ENCODE results near the gene HSPG2. TPM values are rescaled to one million over a fixed set of nuclear protein-coding genes. Genes with fewer than 3 reads are reported as not detected.

Gene HSPG2
- total and polyA plus RNA-seq, 9 of the 15 experiments (the other 6 are each of a cell fraction or from before 2014, with no cell fraction given), result 0.14 to 160 (median 15.7) TPM

GRCh38 chr1:21903638-21904453 lies 33.3 kb downstream of the HSPG2 start (continued):
- no peak for TF ChIP-seq ZSCAN29 (IDR thresholded peaks at IDR 0.05)
- no peak for TF ChIP-seq ARNT (IDR thresholded peaks at IDR 0.05)
- TF ChIP-seq ZNF41 (CRISPR knock-in tag; conservative IDR thresholded peaks at IDR 0.05), result no peak
- TF ChIP-seq FOSL1 (tag; conservative IDR thresholded peaks at IDR 0.05), result no peak
- no peak for TF ChIP-seq ZNF696 (CRISPR knock-in tag; conservative IDR thresholded peaks at IDR 0.05)
- no peak for TF ChIP-seq FOXP1 (CRISPR knock-in tag; IDR thresholded peaks at IDR 0.05)
- 0 out of 2 replicates have a peak, but pooled peaks have one; percentile 1 for TF ChIP-seq MTA2 (IDR thresholded peaks at IDR 0.05; ENCODE audit: low read depth)
- TF ChIP-seq NFIX (CRISPR knock-in tag; IDR thresholded peaks at IDR 0.05; ENCODE audit: low read depth), result no peak
- TF ChIP-seq ZNF133 (CRISPR knock-in tag; IDR thresholded peaks at IDR 0.05), result no peak
- TF ChIP-seq RBM14 (IDR thresholded peaks at IDR 0.05; ENCODE audit: borderline replicate concordance, insufficient read depth, low read depth, low read length), result no peak
- no peak for TF ChIP-seq ZBTB9 (CRISPR knock-in tag; IDR thresholded peaks at IDR 0.05)
- TF ChIP-seq TCF7 (IDR thresholded peaks at IDR 0.05; ENCODE audit: borderline replicate concordance), result no peak
- TF ChIP-seq, protein P1, sequence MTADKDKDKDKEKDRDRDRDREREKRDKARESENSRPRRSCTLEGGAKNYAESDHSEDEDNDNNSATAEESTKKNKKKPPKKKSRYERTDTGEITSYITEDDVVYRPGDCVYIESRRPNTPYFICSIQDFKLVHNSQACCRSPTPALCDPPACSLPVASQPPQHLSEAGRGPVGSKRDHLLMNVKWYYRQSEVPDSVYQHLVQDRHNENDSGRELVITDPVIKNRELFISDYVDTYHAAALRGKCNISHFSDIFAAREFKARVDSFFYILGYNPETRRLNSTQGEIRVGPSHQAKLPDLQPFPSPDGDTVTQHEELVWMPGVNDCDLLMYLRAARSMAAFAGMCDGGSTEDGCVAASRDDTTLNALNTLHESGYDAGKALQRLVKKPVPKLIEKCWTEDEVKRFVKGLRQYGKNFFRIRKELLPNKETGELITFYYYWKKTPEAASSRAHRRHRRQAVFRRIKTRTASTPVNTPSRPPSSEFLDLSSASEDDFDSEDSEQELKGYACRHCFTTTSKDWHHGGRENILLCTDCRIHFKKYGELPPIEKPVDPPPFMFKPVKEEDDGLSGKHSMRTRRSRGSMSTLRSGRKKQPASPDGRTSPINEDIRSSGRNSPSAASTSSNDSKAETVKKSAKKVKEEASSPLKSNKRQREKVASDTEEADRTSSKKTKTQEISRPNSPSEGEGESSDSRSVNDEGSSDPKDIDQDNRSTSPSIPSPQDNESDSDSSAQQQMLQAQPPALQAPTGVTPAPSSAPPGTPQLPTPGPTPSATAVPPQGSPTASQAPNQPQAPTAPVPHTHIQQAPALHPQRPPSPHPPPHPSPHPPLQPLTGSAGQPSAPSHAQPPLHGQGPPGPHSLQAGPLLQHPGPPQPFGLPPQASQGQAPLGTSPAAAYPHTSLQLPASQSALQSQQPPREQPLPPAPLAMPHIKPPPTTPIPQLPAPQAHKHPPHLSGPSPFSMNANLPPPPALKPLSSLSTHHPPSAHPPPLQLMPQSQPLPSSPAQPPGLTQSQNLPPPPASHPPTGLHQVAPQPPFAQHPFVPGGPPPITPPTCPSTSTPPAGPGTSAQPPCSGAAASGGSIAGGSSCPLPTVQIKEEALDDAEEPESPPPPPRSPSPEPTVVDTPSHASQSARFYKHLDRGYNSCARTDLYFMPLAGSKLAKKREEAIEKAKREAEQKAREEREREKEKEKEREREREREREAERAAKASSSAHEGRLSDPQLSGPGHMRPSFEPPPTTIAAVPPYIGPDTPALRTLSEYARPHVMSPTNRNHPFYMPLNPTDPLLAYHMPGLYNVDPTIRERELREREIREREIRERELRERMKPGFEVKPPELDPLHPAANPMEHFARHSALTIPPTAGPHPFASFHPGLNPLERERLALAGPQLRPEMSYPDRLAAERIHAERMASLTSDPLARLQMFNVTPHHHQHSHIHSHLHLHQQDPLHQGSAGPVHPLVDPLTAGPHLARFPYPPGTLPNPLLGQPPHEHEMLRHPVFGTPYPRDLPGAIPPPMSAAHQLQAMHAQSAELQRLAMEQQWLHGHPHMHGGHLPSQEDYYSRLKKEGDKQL (CRISPR knock-in tag; IDR thresholded peaks at IDR 0.05; ENCODE audit: borderline replicate concordance), result no peak
- no peak for TF ChIP-seq TFE3 (CRISPR knock-in tag; IDR thresholded peaks at IDR 0.05)
- TF ChIP-seq ZNF239 (CRISPR knock-in tag; IDR thresholded peaks at IDR 0.05), result no peak
- TF ChIP-seq SOX6 (IDR thresholded peaks at IDR 0.05), result no peak
- TF ChIP-seq, protein P2, sequence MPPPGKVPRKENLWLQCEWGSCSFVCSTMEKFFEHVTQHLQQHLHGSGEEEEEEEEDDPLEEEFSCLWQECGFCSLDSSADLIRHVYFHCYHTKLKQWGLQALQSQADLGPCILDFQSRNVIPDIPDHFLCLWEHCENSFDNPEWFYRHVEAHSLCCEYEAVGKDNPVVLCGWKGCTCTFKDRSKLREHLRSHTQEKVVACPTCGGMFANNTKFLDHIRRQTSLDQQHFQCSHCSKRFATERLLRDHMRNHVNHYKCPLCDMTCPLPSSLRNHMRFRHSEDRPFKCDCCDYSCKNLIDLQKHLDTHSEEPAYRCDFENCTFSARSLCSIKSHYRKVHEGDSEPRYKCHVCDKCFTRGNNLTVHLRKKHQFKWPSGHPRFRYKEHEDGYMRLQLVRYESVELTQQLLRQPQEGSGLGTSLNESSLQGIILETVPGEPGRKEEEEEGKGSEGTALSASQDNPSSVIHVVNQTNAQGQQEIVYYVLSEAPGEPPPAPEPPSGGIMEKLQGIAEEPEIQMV (tag; conservative IDR thresholded peaks at IDR 0.05; ENCODE audit: low read depth), result no peak
- no peak for TF ChIP-seq MYNN (IDR thresholded peaks at IDR 0.05)
- TF ChIP-seq MYNN (CRISPR knock-in tag; IDR thresholded peaks at IDR 0.05), result no peak
- no peak for TF ChIP-seq PPARD (CRISPR knock-in tag; IDR thresholded peaks at IDR 0.05)
